Measurements from ENCODE around the gene CDH4.

DNA sequence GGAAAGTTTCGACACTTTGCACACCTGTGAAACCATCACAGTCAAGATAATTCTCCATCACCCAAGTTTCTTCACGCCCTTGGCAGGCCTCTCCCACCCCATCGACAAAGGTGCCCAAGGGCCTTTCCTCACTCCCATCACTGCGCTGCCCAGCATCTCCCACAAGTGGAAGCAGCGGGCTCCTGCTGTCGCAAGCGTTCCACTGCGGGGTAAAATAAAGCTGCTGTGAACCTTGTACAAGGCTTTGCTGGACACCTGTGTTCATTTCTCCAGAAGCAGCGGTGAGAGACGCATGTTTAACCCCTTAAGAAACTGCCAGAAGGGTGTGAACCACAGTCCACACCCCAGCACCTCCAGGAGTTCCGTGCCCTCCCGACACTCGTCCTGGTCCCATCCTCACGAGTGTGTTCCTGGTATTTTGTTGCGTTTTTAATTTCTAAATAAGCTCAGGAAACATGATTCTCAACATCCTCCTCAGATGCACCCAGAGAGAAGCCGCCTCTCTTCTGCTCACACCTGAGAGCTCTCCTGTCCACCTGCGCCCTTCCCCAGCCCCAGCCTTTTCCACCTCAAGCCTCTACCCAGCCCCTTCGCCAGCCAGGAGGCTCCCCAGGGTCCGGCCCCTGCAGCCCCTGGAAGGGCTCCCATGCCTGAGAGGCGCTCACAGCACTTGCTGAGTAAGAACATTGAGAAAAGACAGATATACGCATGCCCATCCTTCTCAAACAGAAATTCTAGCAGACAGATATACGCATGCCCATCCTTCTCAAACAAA, 716.2 kb downstream of the CDH4 start:
- TF ChIP-seq, protein P1, sequence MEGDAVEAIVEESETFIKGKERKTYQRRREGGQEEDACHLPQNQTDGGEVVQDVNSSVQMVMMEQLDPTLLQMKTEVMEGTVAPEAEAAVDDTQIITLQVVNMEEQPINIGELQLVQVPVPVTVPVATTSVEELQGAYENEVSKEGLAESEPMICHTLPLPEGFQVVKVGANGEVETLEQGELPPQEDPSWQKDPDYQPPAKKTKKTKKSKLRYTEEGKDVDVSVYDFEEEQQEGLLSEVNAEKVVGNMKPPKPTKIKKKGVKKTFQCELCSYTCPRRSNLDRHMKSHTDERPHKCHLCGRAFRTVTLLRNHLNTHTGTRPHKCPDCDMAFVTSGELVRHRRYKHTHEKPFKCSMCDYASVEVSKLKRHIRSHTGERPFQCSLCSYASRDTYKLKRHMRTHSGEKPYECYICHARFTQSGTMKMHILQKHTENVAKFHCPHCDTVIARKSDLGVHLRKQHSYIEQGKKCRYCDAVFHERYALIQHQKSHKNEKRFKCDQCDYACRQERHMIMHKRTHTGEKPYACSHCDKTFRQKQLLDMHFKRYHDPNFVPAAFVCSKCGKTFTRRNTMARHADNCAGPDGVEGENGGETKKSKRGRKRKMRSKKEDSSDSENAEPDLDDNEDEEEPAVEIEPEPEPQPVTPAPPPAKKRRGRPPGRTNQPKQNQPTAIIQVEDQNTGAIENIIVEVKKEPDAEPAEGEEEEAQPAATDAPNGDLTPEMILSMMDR (IDR thresholded peaks at IDR 0.05): no peak
- TF ChIP-seq POLR2A (IDR thresholded peaks at IDR 0.05): no peak
